ENCODE measurements around the gene SLC25A13.

DNA sequence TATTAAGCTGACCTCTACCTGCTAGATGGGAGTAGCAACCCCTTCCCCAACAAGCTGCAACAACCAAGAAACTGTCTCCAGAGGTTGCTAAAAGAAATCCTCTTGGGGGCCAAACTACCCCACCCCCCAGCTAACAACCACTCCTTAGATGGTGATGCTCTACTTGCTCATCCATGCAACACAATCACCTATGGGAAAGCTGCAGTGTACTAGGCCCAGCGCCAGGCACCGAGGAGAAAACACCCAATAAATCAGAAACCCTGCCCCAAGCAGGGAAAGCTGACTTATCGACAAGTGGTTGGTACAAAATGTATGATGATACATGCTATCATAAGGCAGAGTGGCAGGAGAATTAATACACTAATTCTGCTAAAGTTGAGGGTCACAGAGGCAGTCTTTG lies 17.3 kb downstream of the SLC25A13 start:
- TF ChIP-seq, protein P1, sequence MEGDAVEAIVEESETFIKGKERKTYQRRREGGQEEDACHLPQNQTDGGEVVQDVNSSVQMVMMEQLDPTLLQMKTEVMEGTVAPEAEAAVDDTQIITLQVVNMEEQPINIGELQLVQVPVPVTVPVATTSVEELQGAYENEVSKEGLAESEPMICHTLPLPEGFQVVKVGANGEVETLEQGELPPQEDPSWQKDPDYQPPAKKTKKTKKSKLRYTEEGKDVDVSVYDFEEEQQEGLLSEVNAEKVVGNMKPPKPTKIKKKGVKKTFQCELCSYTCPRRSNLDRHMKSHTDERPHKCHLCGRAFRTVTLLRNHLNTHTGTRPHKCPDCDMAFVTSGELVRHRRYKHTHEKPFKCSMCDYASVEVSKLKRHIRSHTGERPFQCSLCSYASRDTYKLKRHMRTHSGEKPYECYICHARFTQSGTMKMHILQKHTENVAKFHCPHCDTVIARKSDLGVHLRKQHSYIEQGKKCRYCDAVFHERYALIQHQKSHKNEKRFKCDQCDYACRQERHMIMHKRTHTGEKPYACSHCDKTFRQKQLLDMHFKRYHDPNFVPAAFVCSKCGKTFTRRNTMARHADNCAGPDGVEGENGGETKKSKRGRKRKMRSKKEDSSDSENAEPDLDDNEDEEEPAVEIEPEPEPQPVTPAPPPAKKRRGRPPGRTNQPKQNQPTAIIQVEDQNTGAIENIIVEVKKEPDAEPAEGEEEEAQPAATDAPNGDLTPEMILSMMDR (IDR thresholded peaks at IDR 0.05) = no peak
- TF ChIP-seq EP300 (IDR thresholded peaks at IDR 0.05; ENCODE audit: borderline replicate concordance in 1 of 2, low read depth in 1 of 2, low read length in 1 of 2) = no peak
- no peak for TF ChIP-seq CHD2 (IDR thresholded peaks at IDR 0.05; ENCODE audit: low read length, partially characterized antibody)
- TF ChIP-seq JUND (IDR thresholded peaks at IDR 0.05) = no peak
- TF ChIP-seq RFX5 (IDR thresholded peaks at IDR 0.05; ENCODE audit: low read length) = no peak
- TF ChIP-seq GABPA (IDR thresholded peaks at IDR 0.05; ENCODE audit: low read depth) = no peak
- TF ChIP-seq, protein P2, sequence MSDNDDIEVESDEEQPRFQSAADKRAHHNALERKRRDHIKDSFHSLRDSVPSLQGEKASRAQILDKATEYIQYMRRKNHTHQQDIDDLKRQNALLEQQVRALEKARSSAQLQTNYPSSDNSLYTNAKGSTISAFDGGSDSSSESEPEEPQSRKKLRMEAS (IDR thresholded peaks at IDR 0.05; ENCODE audit: low read depth) = no peak
- no peak for TF ChIP-seq POLR2AphosphoS5 (IDR thresholded peaks at IDR 0.05; ENCODE audit: low read depth, low read length)
- TF ChIP-seq ELF1 (IDR thresholded peaks at IDR 0.05) = no peak
- TF ChIP-seq SIN3A (IDR thresholded peaks at IDR 0.05; ENCODE audit: borderline replicate concordance, low read depth, low read length) = no peak
